Stimulated activated CD4-positive, alpha-beta T cell treated with anti-CD3 and anti-CD28 coated beads, Interleukin-2, amount 100 ng/mL, for 24 hours (primary cell): ENCODE results near the gene TP53TG5.

ENCODE experiments used
- DNase-seq, 2 donors: peaks; one replicate each; pipeline ENCODE4 v3.0.0-alpha.2; 2020

The TP53TG5 gene

DNA sequence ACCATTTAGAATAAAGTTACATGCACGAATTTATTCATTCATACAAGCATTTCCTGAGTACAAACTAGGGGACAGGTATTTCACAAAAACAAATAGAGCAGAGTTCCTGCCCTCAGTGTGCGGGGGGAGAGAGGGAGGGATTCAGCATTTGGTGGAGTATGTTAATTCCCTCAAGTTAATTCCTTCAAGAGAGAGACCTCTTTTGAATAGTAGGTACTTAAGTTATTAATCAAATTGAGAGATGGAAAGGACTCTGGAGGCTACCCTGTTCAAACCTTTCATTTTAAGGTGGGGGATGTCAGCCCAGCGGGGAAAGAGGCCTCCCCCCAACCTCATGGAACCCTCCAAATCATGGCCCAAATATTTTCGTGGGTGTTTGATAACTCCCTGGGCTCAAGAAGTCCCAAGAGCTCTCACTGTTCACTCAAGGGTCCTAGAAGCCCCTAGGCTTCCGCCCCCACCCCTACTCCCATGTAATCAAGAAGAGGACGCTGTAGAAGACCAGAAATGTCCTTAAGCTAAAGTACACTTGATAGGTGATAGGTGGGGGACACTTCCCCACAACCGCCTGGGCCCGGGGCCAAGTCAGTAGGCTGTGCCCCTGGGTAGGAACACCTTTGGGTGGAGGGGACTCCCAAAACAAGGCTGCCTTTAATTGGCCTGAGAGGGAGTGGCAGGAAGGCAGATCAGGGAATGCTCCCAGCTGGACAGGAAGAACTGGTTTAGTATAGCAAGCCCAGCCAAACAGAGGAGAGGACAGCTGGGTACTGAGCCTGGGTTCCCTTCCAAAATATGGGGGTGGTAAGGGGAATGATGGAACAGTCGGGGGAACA lies 32.8 kb downstream of the TP53TG5 start:
- no peak for DNase-seq

DNA sequence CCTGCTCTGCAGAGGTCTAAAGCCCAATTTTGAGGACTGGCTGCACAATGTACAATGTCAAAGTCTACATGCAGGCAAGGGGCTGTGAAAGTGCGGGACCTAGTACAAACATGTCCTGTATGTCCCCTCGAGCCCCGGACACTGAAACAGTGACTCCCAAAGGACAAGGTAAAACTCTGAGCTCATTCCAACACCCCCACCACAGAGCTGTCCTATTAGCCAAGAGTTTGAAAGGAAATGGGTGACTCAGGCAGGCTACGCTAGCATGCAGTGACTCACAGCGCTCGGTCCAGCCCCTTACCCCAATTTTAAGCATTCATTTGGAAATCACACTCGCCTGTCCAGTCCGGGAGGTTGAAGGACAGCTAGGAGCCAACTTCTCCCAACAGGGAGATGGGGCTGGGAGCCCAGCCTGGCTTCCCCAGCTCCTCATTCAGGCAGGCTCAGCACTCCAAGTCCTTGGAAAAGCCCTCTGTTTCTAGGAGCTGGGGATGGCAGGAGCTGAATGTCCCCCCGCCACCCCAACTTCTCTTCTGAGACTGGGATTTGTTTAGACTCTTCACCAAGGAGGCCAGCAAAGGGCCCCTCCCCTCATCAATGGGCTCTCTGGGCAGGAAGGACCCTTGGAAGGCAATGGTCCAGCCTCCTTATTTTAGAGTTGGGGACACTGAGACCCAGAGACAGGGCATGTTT lies 33.8 kb downstream of the TP53TG5 start:
- DNase-seq: no peak

DNA sequence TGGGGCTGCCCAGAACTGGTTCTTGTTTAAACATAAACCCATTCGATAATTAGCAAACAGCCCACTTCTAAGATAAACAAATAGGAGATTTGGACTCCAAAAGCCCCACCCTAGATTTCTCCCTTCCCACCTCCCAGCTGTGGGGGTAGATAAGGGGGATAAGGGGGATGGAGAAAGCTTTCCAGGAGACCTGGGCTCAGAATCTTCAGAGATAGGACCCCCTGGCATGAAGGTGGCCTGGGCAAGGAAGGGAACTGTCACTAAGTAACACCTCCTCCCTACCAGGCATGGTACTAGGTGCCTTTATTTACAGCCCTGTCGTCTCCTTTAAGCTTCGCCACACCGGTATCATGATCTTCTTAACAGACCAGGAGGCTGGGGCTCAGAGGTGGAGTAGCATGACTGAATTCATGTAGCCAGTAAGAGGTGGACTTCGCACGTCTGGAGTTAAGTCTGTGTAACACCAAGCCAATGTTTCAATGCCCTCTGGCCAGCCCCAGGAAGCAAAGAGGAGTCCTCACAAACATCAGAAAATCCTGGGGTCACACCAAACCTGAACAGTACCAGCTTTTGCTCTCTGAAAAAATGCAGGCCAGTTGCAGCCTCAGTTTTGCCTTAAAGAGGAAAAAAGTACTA lies 34.5 kb downstream of the TP53TG5 start:
- no peak for DNase-seq

DNA sequence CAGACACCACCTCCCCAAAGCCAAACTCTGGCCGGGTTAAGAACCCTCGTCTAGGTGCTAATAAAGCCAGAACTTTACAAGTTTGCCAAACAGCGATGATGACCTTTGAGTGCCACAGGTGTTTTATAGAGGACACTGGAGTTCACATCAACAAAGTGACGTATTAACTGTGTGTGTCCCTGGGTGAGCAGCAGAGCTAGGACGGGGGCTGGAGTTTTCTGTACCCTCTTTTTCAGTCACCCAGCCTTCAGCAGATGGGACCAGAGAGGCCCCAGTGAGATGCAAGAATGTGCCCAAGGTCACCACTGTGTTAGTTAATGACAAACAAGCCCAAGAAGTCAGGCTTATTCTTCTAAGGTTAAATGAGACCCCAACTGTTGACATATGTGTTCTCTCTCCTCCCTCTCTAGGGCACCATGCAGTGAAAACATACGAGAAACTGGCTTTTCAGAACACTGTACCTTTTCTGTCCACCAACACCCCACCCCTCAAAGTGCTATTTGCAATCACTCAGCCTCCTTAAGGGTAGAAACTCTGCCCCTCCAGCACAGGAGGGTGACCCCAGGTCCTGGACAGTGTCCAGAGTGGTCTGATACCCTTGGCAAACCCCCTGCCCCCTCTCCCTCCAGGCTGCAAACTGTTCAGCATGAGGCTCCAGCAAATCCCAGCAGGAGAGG lies 35.1 kb downstream of the TP53TG5 start:
- no peak for DNase-seq

DNA sequence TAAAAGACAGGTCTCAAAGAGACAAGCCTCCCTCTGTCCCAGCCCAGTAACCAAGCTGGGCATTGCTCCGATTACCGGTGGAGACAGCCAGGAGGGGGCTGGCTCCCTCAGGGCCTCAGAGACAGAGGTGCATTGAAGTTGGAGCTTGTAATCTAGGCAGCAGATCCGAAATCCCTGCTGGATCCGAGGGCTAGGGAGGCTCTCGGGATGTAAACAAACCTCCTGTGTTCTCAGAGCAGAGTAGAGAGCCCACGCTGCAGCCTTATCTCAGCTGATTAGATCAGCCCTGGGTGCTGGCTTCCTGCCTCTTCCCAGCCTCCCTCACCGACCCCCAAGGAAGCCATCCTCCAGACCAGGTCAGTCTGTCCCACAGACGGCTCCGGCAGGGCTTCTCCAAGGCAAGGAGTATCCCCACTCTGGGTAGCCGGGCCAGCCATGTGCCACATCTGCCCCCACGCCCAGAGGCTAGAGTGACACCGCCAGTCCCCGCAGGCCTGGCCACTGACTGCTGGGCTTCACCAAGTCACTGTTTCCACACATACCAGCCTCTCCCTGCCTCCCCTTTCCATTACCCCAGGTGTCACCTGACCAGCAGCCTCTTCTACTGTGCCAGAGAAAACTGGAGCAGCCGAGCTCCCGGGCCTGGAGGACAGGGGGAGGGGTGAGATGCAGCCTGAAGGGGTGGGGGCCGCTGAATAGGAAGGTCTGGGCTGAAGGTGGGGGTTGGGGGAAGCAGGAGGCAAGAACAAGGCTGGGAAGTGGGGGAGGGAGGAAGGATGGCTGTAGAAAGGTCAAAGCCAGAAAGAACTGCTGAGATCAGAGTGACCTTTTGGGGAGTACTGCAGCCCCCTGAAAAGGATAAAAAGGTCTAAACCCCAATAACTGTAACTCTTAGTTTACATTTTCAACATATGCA lies 35.9 kb downstream of the TP53TG5 start:
- DNase-seq: no peak

DNA sequence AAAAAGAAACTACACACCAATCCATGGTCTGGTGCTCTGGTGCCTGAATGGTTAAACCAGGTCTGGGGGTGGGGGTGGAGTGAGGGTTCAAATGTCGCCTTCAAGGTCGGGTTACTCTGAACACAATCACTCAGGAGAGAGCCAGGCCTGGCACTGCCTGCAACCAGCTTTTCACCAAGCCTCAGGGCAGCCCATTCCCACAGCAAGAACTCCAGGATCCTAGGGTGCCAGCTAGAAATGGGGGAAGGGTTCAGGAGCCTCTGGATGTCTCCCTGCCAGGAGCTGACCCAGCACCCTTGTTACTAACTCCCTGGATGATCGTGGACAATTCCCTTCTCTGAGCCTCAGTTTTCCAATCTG lies 36.6 kb downstream of the TP53TG5 start:
- no peak for DNase-seq

DNA sequence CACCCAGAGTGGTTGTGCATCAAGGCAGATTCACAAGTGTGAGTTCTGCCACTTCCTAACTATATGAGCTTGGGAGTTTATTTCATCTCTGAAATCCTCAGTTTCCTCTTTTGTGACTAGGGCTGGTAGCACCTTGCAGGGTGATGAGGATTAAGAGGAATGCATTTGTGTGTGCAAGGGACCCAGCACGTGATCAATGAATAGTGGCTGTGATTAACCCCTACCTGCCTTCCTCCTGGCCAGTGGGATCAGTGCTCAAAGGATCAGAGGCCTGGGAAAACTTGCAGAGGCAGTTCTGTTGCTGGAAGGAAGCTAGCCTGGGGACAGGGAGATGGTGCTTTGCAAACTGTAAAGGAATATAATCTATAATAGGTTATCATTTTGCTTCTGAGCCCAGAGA lies 37.2 kb downstream of the TP53TG5 start:
- DNase-seq: no peak

DNA sequence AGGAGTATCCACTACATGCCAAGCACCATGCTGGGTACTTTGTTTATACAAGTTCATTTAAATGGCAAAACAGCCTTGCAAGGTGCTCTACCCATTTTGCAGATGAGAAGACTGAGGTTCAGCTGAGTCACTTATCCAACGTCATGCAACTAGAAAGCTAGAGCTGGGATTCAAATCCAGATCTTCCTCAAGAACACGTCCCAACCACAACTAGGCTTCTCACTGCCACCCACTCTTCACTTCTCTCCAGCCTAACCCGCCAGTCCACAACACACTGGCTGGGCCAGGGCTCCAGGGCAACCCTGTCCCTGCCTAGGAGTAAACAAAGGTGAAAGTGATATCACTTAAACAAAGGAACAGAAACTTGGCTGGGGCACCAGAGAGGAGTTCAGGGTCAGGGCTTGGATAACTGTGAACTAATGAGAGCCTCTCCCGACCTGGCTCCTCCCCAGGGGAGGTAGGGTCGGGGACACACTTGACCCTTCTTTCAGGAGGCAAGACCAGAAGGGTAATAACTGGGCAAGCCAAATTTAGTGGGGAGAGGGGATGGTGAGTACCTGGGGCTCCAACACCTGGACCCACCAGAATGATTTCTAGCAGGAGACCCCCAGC lies 37.8 kb downstream of the TP53TG5 start:
- DNase-seq: no peak

DNA sequence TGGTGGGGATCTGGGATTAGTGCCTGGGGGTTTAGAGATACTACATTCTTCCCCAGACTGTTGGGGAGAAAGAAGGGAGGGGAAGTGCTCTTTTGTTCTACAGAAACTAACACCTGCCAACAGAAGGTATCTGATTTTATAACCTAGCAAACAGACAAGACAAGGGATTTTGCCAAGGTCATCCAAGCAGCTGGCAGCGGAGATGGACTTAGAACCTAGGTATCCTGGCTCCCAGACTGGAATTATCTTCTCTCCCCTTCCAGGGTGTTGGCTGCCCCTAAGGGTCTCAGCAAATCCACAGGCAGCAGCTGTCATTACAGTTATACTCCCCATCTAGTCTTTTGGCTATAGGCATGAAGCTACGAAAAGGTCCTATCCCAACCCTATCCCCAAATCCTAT lies 38.3 kb downstream of the TP53TG5 start:
- DNase-seq: no peak

DNA sequence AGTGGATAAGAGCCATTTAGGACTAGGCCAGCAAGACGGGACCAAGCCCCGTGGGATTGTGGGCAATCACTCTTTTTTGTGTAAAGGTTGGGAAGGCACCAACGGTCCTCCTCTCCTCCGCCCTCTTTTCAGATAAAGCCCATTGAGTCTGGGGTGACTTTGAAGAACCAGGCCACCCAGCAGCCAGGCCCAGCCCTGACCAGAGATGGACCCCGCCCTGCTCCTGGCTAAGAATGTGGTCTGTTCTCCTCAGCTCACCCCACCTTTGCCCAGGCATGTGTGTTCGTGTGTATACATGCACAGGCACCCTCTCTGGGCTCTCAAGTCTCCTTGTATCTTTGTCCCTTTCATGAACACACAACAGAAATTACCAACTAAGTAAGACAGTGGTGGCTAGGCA lies 39.0 kb downstream of the TP53TG5 start:
- no peak for DNase-seq

DNA sequence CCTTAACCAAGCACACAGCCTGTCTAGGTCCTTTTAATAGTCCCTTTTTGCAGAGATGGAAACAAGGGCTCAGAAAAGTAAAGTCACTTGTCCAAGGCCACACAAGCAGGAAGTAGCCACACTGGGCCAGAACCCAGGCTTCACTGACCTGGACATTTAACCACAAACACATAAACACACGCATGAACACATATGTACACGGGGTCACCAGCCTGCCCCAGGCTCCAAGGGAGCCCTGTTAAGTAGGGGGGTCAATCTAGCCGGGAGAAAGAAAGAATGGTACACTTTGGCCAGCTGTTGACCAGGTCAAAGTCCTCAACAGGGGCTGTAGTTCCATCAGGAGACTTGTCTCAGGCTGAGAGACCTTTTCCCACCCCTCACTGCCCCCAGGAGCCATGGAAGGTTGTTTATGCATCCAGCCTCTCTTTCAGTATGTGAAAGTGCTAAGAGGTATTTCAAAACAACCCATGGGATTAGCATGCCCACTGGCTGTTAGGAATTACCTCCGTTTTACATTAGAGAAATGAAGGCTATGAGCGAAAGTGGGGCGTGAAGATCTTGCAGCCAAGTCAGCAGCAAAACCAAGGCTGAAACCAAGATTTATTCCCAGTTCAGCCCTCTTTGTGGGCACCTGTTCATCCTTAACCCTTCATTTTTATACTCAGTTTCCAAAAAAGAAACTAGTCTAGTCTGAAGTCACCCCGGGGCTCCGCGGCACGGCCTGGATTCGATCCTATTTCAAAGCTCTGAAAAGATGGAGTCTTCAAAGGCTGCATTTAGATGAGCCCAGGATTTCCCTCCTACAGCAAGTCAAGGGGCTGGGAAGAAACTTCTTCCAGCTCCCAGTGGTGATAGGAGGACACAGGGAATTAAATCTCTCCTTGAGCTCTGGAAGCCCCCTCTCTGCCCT lies 39.7 kb downstream of the TP53TG5 start:
- no peak for DNase-seq

DNA sequence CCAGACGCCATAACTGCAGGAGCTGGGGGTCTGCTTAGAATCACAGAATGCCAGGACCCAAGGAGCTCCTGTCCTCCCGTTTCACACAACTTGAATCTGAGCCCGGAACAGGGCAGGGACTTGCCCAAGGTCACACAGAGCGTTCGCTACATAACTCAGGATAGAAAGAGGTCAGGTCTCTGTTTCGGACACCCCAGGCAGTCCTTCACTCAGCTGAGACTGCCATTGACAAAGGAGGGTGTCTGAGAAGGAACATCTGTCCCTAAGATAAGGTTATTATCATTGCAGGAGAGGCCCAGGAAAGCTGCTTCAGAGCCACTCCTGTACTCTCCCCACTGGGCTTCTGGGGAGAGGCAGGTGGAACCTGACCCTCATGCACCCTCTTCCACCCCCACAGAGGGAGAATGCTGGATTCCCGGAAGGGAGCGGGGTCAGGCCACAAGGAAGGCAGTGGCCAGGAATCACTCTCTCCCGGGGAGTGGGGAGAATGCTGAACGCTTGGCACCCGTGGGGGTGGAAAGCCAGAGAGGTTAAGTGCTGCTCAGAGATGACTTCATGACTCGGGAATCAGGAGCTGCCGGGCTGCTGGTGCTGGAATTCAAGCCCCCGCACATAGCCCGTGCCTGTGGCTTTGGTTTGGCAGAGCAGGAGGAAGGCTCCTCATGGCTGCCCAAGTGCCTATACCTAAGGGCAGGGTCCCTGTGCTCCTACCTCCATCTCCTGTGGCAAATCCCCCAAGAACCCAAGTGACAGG lies 40.6 kb downstream of the TP53TG5 start:
- DNase-seq: no peak

DNA sequence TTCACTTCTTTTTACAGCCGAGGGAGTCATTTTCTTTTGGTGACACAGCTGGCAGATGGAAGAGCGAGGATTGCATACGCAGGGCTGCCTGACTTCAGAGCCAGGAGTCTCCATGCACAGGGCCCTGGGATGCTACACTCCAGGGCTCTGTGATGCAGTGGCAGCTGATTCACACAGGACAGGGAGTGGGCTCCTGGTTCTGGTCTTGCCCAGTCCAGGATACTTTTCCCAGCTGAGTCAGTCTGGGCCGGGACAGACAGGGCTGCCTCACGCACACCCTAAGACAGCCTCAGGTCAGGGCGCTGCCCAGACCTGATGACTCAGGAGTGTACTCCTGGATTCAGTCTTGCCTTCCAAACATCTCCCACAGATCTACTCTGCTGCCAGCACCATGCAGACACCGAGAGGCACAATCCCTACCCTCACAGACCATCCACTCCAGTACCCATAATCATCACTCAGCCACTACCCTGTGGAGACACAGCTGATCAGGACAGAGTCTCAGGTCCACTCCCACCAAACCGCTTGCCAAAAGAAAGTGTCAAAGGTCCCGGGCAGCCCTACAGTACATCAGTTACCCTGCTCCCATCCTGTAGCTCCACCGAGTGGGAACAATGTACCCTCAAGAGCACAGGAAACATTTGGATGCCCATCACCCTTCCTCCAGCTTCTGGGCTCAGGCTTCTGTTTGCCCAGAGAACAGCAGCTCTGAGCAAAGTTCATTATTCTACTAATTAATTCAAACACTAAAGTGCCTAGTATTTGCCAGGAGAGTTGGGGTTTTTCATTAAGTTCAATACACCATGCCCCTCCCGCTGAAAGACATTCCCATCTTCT lies 41.4 kb downstream of the TP53TG5 start:
- no peak for DNase-seq

DNA sequence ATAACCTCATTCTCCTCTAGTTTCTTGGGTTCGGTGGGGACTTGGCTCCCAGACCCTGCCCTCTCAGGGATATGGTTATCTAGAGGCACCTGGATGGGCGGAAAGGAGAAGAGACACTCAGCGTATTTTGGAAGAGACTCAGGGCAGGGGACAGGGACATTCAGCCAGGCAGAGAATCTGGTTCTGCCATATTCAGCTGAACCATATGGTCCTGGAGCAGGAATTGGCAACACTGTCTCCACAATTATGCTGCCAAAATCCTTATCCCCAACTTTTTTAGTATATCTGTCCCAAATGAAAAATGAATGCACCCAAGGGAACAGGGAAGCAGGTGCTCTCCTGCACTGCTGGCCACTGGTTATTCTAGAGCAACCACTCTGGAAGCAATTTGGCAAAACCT lies 47.6 kb downstream of the TP53TG5 start:
- DNase-seq: no peak

DNA sequence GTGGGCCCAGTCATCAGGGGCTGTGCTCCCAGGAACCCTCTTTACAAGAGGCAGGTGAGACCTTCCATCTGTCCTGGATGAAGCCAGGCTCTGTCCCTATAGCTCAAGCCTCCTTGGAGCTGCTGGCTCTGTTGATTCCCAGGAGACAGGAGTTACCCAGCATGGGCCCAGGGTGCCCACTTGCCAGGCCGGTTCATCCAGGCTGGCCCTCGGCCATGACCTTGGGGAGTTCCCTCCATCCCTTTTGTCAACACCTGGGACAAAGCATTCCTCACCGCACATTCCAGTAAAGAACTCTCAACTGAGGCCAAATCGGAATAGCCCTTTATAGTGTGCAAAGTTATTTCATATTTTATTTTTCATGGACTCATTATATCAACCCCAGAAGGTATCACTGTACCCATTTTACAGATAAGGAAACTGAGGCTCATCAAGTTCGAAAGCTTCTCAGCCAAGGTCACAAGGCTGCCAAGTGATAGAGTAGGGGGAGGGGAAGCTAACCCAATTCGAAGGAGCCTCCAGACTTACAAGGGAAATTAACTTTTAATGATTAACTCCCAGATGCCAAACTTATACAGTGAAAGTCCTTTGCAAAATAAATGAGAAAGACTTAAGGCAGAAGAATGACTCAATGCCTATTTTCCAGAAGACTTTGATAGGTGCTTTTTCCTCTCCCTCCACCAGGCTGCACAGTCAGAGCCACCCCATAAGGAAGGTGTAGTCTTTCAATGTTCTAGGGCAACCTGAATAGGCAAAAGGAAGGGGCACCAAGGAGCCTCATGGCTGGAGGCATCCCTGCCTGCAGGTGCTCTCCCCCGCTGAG lies 48.4 kb downstream of the TP53TG5 start:
- DNase-seq: no peak

DNA sequence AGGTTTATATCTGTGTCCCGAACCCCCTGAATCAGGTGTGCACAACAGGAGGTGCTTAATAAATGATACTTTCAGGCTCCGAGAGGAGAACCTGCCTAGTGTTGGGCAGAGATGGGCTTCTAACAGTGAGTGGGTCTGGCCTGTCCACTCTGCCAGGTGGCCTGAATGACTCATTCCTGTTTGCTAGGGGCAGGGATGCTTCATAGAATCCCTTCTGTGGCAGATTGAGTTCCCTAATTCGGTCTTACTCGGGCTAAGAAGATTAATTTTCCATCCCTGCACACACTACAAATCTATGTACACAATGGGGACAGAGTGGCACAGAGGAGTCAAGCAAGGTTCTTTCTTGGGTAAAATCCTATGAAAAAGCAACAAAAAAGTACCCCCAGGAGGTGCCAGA lies 49.7 kb downstream of the TP53TG5 start:
- no peak for DNase-seq

DNA sequence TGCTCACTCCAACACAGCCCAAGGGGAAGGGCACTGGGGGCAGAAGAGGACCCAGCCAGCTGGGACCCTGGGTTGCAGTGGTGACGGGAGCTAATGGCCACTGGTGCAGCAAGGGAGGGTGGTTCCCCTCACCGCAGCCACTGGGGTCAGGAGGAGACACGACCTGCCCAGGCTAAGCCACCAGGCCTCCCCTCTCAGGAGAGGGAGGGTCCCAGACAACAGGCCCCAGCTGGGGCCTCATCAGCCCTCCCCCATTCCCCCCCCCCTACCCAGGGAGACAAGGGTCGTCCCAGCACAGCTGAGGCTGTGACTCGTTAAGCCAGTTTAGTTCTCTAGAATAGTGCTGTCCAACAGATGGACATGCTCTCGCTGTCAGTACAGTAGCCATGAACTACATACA lies 52.8 kb downstream of the TP53TG5 start:
- no peak for DNase-seq

DNA sequence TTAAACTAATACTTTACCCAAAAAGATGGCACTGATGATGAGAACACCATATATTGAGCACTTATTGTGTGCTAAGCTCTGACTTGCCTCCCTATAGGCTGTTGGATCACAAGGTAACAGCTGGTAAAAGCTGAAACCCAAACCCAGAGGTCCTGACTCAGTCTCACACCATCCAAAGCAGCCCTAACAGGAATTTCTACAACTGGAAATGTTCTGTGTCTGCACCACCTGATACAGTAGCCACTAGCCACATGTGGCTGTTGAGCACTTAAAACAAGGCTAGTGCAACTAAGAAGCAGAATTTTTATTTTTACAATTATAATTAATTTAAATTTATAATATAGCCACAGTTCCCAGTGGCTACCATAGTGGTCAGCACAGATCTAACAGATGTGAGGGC lies 54.4 kb downstream of the TP53TG5 start:
- DNase-seq: no peak
